H1 (cell line): ENCODE data around the gene TTYH2. TPM values are rescaled to one million over a fixed set of nuclear protein-coding genes. Genes with fewer than 3 reads are reported as not detected.

Experiments
- CTCF ChIA-PET: fragments of 300-600 bp; sonication (Branson Sonifier 250); formaldehyde crosslinking; loops from one replicate; lab custom pipeline; 2021; ENCODE audit not compliant: partially characterized antibody; lab: Charles Lee
- POLR2A ChIA-PET: fragments of 300-600 bp; sonication (Branson Sonifier 250); formaldehyde crosslinking; loops from one replicate; lab custom pipeline; 2021; ENCODE audit warnings: inconsistent platforms; ENCODE audit not compliant: partially characterized antibody; lab: Charles Lee
- DNase-seq, 2 experiments: peaks; one replicate each; pipeline versions ENCODE4 v3.0.0 to v3.0.0-alpha.2; 2010 to 2022; ENCODE audit warnings: low spot score in 2 of 2, low read depth in 1 of 2, mixed read lengths in 1 of 2
- FAIRE-seq: peaks from 2 replicates; lab custom pipeline; 2011; peaks lifted over from hg19 to GRCh38; lab: Jason Lieb, UNC
- H2AFZ ChIP-seq: 2 replicates; pipeline ENCODE4 v1.8.1; 2012; ENCODE audit warnings: low read length, inconsistent platforms
- H2AK5ac ChIP-seq: 2 replicates; pipeline ENCODE4 v1.6.1; 2013; ENCODE audit warnings: low read depth, low read length
- H2BK120ac ChIP-seq: replicated peaks from 2 replicates; pipeline ENCODE3; 2013; ENCODE audit warnings: low read depth, low read length, inconsistent platforms
- H2BK12ac ChIP-seq: 2 replicates; pipeline ENCODE4 v1.6.1; 2013; ENCODE audit warnings: low read depth, low read length
- H2BK15ac ChIP-seq: 2 replicates; pipeline ENCODE4 v1.6.1; 2013; ENCODE audit warnings: low read length
- H2BK20ac ChIP-seq: 2 replicates; pipeline ENCODE4 v1.6.1; 2013; ENCODE audit warnings: low read length
- H2BK5ac ChIP-seq: 2 replicates; pipeline ENCODE4 v1.6.1; 2013; ENCODE audit warnings: low read depth, low read length
- H3K14ac ChIP-seq: 2 replicates; pipeline ENCODE4 v1.6.1; 2013; ENCODE audit warnings: inconsistent platforms; ENCODE audit not compliant: insufficient read length
- H3K18ac ChIP-seq: 2 replicates; pipeline ENCODE4 v1.6.1; 2013; ENCODE audit warnings: low read length; ENCODE audit errors: extremely low read depth
- H3K23ac ChIP-seq: 2 replicates; pipeline ENCODE4 v1.6.1; 2013; ENCODE audit warnings: inconsistent platforms; ENCODE audit not compliant: insufficient read length
- H3K23me2 ChIP-seq: 2 replicates; pipeline ENCODE4 v1.6.1; 2013; ENCODE audit warnings: low read depth, low read length
- H3K27ac ChIP-seq: 2 replicates; pipeline ENCODE4 v1.6.1; 2011; ENCODE audit warnings: low read depth, low read length, inconsistent platforms
- H3K27me3 ChIP-seq, 4 experiments: replicated peaks in 1 of 4; 1 replicate in 1 of 4; 2 replicates in 3 of 4; pipeline versions ENCODE4 v1.6.1 to v1.8.1; 2011 to 2013; ENCODE audit warnings: low read length in 3 of 4, mild to moderate bottlenecking in 3 of 4, inconsistent platforms in 2 of 4, mixed read lengths in 2 of 4, moderate library complexity in 1 of 4; ENCODE audit not compliant: control insufficient read depth in 3 of 4, insufficient read depth in 3 of 4; ENCODE audit errors: extremely low read depth in 1 of 4
- H3K36me3 ChIP-seq, 4 experiments: 2 replicates each; pipeline versions ENCODE4 v1.6.1 to v1.8.1; 2011 to 2013; ENCODE audit warnings: mild to moderate bottlenecking in 4 of 4, low read length in 3 of 4, moderate library complexity in 2 of 4, control low read depth in 1 of 4, inconsistent platforms in 1 of 4; ENCODE audit not compliant: insufficient read depth in 4 of 4, control insufficient read depth in 2 of 4
- H3K4ac ChIP-seq: replicated peaks from 2 replicates; pipeline ENCODE3; 2013; ENCODE audit warnings: low read length, low read depth, mixed read lengths, inconsistent platforms; ENCODE audit not compliant: insufficient read length
- H3K4me1 ChIP-seq, 4 experiments: replicated peaks in 1 of 4; 1 replicate in 1 of 4; 2 replicates in 3 of 4; pipeline versions ENCODE4 v1.6.1 to v1.8.1; 2011 to 2013; ENCODE audit warnings: low read length in 3 of 4, inconsistent platforms in 2 of 4, mixed read lengths in 1 of 4; ENCODE audit not compliant: insufficient read depth in 4 of 4, control insufficient read depth in 3 of 4
- H3K4me2 ChIP-seq, 2 experiments: 2 replicates each; pipeline versions ENCODE4 v1.6.1 to v1.8.1; 2011 to 2013; ENCODE audit warnings: low read depth in 2 of 2, low read length in 2 of 2, control low read depth in 1 of 2, inconsistent platforms in 1 of 2, mild to moderate bottlenecking in 1 of 2; ENCODE audit not compliant: insufficient read depth in 1 of 2
- H3K4me3 ChIP-seq, 4 experiments: fragments of 200-600, 300-600 bp in 1 of 4; sonication (generic), shearing (Covaris generic), sonication (Bioruptor Twin) in 1 of 4; 2 replicates each; pipeline versions ENCODE4 v1.5.1 to v1.8.1; 2011 to 2016; ENCODE audit warnings: low read length in 4 of 4, low read depth in 3 of 4, control low read depth in 2 of 4, inconsistent platforms in 2 of 4, mild to moderate bottlenecking in 2 of 4, mixed read lengths in 1 of 4, moderate library complexity in 1 of 4; ENCODE audit not compliant: insufficient read depth in 2 of 4; ENCODE audit errors: extremely low read depth in 1 of 4
- H3K56ac ChIP-seq: replicated peaks from 2 replicates; pipeline ENCODE3; 2013; ENCODE audit warnings: low read depth, mild to moderate bottlenecking, mixed read lengths, low read length, inconsistent platforms; ENCODE audit not compliant: insufficient read length
- H3K79me1 ChIP-seq: 2 replicates; pipeline ENCODE4 v1.6.1; 2013; ENCODE audit warnings: low read depth, low read length, control low read depth
- H3K79me2 ChIP-seq, 2 experiments: 2 replicates each; pipeline versions ENCODE4 v1.6.1 to v1.8.1; 2012 to 2013; ENCODE audit warnings: low read length in 2 of 2, mild to moderate bottlenecking in 2 of 2, inconsistent platforms in 1 of 2; ENCODE audit not compliant: insufficient read depth in 2 of 2, control insufficient read depth in 1 of 2
- H3K9ac ChIP-seq, 4 experiments: replicated peaks in 1 of 4; 1 replicate in 1 of 4; 2 replicates in 3 of 4; pipeline versions ENCODE4 v1.6.1 to v1.8.1; 2011 to 2013; ENCODE audit warnings: low read depth in 3 of 4, low read length in 3 of 4, control low read depth in 2 of 4, mild to moderate bottlenecking in 2 of 4, moderate library complexity in 2 of 4, inconsistent platforms in 1 of 4; ENCODE audit errors: extremely low read depth in 1 of 4
- H3K9me3 ChIP-seq, 2 experiments: 2 replicates each; pipeline versions ENCODE4 v1.6.1 to v1.8.1; 2012 to 2013; ENCODE audit warnings: mild to moderate bottlenecking in 2 of 2, moderate library complexity in 2 of 2, control low read depth in 1 of 2, inconsistent platforms in 1 of 2, low read depth in 1 of 2, low read length in 1 of 2, mixed read lengths in 1 of 2; ENCODE audit not compliant: insufficient read depth in 2 of 2
- H4K20me1 ChIP-seq, 2 experiments: replicated peaks in 1 of 2; 2 replicates each; pipeline versions ENCODE3 to v1.8.1; 2011 to 2013; ENCODE audit warnings: inconsistent platforms in 2 of 2, low read length in 2 of 2, mild to moderate bottlenecking in 1 of 2; ENCODE audit not compliant: insufficient read depth in 2 of 2, control insufficient read depth in 1 of 2
- H4K5ac ChIP-seq: 2 replicates; pipeline ENCODE4 v1.6.1; 2013; ENCODE audit warnings: low read length, low read depth, mixed read lengths, inconsistent platforms; ENCODE audit not compliant: insufficient read length
- H4K8ac ChIP-seq: 2 replicates; pipeline ENCODE4 v1.8.0; 2013; ENCODE audit warnings: mild to moderate bottlenecking, moderate library complexity, low read length, inconsistent platforms; ENCODE audit not compliant: insufficient read depth; ENCODE audit errors: extremely low read depth
- H4K91ac ChIP-seq: replicated peaks from 2 replicates; pipeline ENCODE3; 2013; ENCODE audit warnings: low read length, mixed read lengths, inconsistent platforms; ENCODE audit not compliant: insufficient read length
- BACH1 ChIP-seq: IDR thresholded peaks from 2 replicates; pipeline ENCODE4 v1.6.1; 2012; ENCODE audit warnings: low read length, improper control_type of control experiment
- BCL11A ChIP-seq, 2 experiments: IDR thresholded peaks; one replicate each; pipeline ENCODE4 v1.6.1; 2011; ENCODE audit warnings: low read depth in 2 of 2, low read length in 2 of 2, mild to moderate bottlenecking in 2 of 2
- CEBPB ChIP-seq: IDR thresholded peaks from 2 replicates; pipeline ENCODE4 v1.6.1; 2012; ENCODE audit warnings: low read depth, low read length
- CHD1 ChIP-seq: IDR thresholded peaks from 2 replicates; pipeline ENCODE4 v1.6.1; 2012; ENCODE audit warnings: low read depth, low read length, improper control_type of control experiment
- FOSL1 ChIP-seq: IDR thresholded peaks from 2 replicates; pipeline ENCODE4 v1.6.1; 2011; ENCODE audit warnings: mild to moderate bottlenecking, low read depth, low read length, moderate library complexity; ENCODE audit not compliant: insufficient read depth
- HDAC2 ChIP-seq, 2 experiments: fragments of 300-600 bp in 1 of 2; sonication (generic) in 1 of 2; IDR thresholded peaks; 2 replicates each; pipeline ENCODE4 v1.6.1; 2011 to 2012; ENCODE audit warnings: low read depth in 2 of 2, low read length in 2 of 2, mild to moderate bottlenecking in 2 of 2, moderate library complexity in 2 of 2, borderline replicate concordance in 1 of 2, inconsistent platforms in 1 of 2
- KDM1A ChIP-seq: fragments of 200-600, 300-600 bp; sonication (generic); IDR thresholded peaks from 2 replicates; pipeline ENCODE4 v1.7.1; 2016; ENCODE audit warnings: mild to moderate bottlenecking, low read length, borderline replicate concordance
- POLR2AphosphoS5 ChIP-seq: IDR thresholded peaks from 2 replicates; pipeline ENCODE4 v1.6.1; 2011; ENCODE audit warnings: low read depth, low read length
- RFX5 ChIP-seq: IDR thresholded peaks from 2 replicates; pipeline ENCODE4 v1.6.1; 2011; ENCODE audit warnings: low read depth, low read length, improper control_type of control experiment, borderline replicate concordance
- SRF ChIP-seq: IDR thresholded peaks from 2 replicates; pipeline ENCODE4 v1.6.1; 2011; ENCODE audit warnings: mild to moderate bottlenecking, low read depth, low read length, moderate library complexity
- ZNF274 ChIP-seq: IDR thresholded peaks from 2 replicates; pipeline ENCODE4 v1.7.0; 2012; ENCODE audit warnings: low read length, borderline replicate concordance; ENCODE audit errors: extremely low read depth
- WGBS, 2 experiments: shearing (Covaris generic) in 1 of 2; methylation state at CpG; one replicate each; pipeline versions ENCODE4 v1.1.6 to v1.1.7; 2013 to 2015; ENCODE audit warnings: low lambda C conversion rate in 2 of 2, mixed read lengths in 2 of 2, inconsistent platforms in 1 of 2, low coverage in 1 of 2, missing lambda C conversion rate in 1 of 2; ENCODE audit not compliant: insufficient replicate concordance in 2 of 2, insufficient coverage in 1 of 2, insufficient read length in 1 of 2; ENCODE audit errors: extremely low coverage in 1 of 2, missing lambda C conversion rate in 1 of 2; 5-methylcytosine and 5-hydroxymethylcytosine counted together
- polyA plus RNA-seq, 7 experiments: library from polyadenylated mRNA; depleted of rRNA in 3 of 7; stranded (reverse) in 5 of 7; unstranded in 2 of 7; fragments of >200 nt in 5 of 7; fragments of 200-250 nt in 2 of 7; gene quantifications; 1 replicate in 5 of 7; 2 replicates in 1 of 7; 4 replicates in 1 of 7; pipeline versions ENCODE4 v1.2.1 to v1.2.3, GENCODE V29; 2011 to 2013; ENCODE audit warnings: missing spikeins in 2 of 7, mixed read lengths in 2 of 7
- total RNA-seq: library from RNA; stranded (reverse); fragmentation: NEBNext Ultra II Directional; extraction: Animal tissue kit (Norgen Biotek cat#: 25700); gene quantifications from 2 replicates; pipeline ENCODE4 v1.2.1, GENCODE V29; 2021

TTYH2 gene
- total and polyA plus RNA-seq, 2 of the 8 experiments (the other 6 are each of a cell fraction or from before 2014, with no cell fraction given), result 3.2 to 9.2 TPM

GRCh38 chr17:74172700-74173099 lies 40.7 kb upstream of the TTYH2 start:
- Histone ChIP-seq H2BK12ac (no peak overlapping the region), H3K18ac (no peak overlapping the region)
- POLR2A ChIA-PET, result interaction anchor here (1.2 to 1.4 kb wide), 2 partner anchors 29 to 32 kb away, joined by 3 read pairs; no protein-coding TSS in a partner anchor

More at GRCh38 chr17:74172700-74173099, 40.7 kb upstream of the TTYH2 start:
- TF ChIP-seq POLR2AphosphoS5 (no peak), ZNF274 (no peak), CEBPB (no peak), SRF (no peak), RFX5 (no peak), BACH1 (no peak), FOSL1 (no peak), HDAC2 (IDR thresholded peaks at IDR 0.05; ENCODE audit: borderline replicate concordance in 1 of 2, low read depth in 2 of 2, low read length in 2 of 2) (no peak), CHD1 (no peak), BCL11A (IDR thresholded peaks at IDR 0.05; ENCODE audit: low read depth in 2 of 2, low read length in 2 of 2) (no peak), KDM1A (no peak)
- TF ChIP-seq, all 59 proteins: peak for 0
- Histone ChIP-seq H2BK20ac (no peak overlapping the region), H2BK120ac (no peak overlapping the region), H3K79me2 (no peaks in the 10 kb centered on the region), H3K27me3 (0 out of 7 replicates have a peak, but pooled peaks cover 0 to 1% (median 0%) of the 10 kb centered on the region in 4 experiments), H4K5ac (no peak overlapping the region), H3K4me1 (0 out of 7 replicates have a peak, but pooled peaks cover 0 to 1% (median 0%) of the 10 kb centered on the region in 4 experiments), H3K9me3 (no peaks in the 10 kb centered on the region), H3K27ac (no peak overlapping the region), H2BK15ac (no peak overlapping the region), H2BK5ac (no peak overlapping the region), H3K79me1 (no peaks in the 10 kb centered on the region), H3K23ac (no peak overlapping the region), H3K23me2 (no peaks in the 10 kb centered on the region), H3K14ac (no peak overlapping the region), H3K4me3 (no peak overlapping the region), H4K8ac (no peak overlapping the region), H3K36me3 (no peaks in the 10 kb centered on the region), H3K9ac (no peak overlapping the region), H3K4ac (no peak overlapping the region), H2AK5ac (no peak overlapping the region), H2AFZ (no peak overlapping the region), H3K4me2 (no peak overlapping the region), H4K20me1 (no peaks in the 10 kb centered on the region), H3K56ac (no peak overlapping the region), H4K91ac (no peak overlapping the region)
- CTCF ChIA-PET, result interaction anchor here (0.6 to 2.8 kb wide), 3 partner anchors 12 to 144 kb away, joined by 3 to 5 read pairs (median 3); no protein-coding TSS in a partner anchor
- 65% methylated on average over 3 of the region's 3 CpGs; no CpG with 5 or more reads in 1 of the 2 experiments for WGBS, 2 experiments
- FAIRE-seq (no peak), DNase-seq (no peak)
